GM12873 (cell line): ENCODE data around the gene PRPS1.

Experiments used
- TF ChIP-seq, protein P1 (sequence below): IDR thresholded peaks from 2 replicates; pipeline ENCODE4 v1.5.1; 2012; ENCODE audit warnings: low read depth, mild to moderate bottlenecking, moderate library complexity, low read length, control low read depth; ENCODE audit not compliant: insufficient read depth; ENCODE audit errors: missing control alignments

The PRPS1 gene

DNA sequence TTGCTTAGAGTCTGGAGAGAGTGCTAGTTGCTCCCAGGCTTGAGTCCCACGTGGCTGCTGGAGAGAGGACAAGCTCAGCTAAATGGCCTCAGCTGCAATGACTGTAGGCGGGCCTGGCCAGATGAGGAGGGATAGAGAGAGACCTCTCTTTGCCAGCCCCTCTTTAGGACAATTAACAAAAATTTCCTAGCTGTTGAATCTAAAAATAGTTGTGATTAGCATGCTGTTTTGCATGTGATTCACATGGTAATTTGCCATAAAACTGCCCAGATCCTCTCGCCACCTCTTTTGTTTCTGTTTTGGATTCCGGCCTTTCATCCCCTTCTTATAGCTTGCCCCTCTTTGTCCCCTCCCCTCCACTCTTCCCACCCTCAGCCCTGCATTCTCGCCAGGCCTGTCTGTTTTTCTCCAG lies 28.9 kb upstream of the PRPS1 start:
- TF ChIP-seq, protein P1, sequence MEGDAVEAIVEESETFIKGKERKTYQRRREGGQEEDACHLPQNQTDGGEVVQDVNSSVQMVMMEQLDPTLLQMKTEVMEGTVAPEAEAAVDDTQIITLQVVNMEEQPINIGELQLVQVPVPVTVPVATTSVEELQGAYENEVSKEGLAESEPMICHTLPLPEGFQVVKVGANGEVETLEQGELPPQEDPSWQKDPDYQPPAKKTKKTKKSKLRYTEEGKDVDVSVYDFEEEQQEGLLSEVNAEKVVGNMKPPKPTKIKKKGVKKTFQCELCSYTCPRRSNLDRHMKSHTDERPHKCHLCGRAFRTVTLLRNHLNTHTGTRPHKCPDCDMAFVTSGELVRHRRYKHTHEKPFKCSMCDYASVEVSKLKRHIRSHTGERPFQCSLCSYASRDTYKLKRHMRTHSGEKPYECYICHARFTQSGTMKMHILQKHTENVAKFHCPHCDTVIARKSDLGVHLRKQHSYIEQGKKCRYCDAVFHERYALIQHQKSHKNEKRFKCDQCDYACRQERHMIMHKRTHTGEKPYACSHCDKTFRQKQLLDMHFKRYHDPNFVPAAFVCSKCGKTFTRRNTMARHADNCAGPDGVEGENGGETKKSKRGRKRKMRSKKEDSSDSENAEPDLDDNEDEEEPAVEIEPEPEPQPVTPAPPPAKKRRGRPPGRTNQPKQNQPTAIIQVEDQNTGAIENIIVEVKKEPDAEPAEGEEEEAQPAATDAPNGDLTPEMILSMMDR = no peak

DNA sequence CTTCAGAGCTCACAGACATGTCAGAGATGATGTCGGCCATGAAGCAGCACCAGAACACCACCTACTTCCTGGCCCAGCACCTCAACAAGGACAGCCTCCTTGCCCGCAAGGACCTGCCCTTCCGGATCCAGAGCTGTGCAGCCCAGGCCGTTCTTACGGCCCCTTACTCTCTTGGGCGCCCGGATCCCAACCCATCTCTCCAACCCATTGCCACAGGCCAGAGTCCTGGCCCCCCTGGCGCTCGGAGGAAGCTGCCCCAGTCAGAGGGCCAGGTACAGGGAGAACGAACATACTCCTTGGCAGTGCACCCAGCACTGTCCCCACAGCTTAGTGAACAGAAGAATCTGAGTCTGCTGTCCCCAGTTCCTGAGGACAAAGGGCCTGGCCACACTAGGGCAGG lies 27.9 kb upstream of the PRPS1 start:
- TF ChIP-seq, protein P1 = no peak

DNA sequence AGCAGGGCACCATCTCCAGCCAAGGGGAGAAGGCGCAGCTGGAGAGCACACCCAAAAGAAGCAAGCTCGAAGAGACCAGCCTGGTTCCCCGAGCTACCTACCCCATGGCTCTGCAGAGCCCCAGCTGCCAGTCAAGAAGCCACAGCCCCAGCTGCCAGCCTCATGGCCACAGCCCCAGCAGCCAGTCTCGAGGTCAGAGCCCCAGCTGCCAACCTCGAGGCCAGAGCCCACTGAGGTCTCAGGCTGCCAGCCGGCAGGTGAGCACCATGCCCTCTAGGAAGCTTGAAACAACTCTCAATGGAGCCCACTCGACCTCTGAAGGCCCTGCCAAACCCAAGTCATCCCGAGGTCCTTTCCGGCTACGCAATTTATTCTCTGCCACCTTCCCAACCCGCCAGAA lies 27.0 kb upstream of the PRPS1 start:
- TF ChIP-seq, protein P1 = no peak

DNA sequence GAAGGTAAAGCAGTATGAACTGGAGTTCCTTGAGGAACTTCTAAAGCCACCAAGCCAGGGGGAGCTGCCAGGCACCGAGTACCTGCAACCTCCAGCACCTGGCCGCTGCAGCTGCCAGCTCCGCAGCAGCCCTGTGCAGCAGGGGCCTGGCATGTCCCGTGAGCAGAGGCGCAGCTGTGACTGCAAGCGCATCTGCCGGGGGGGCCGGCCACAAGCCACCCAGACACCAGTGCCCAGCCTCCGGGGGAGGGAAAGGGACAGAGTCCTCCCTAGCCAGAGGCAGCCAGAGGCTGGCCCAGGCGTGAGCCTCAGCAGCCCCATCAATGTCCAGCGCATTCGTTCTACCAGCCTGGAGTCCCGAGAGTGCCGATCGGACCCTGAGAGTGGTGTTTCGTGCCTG lies 26.6 kb upstream of the PRPS1 start:
- TF ChIP-seq, protein P1 = no peak

DNA sequence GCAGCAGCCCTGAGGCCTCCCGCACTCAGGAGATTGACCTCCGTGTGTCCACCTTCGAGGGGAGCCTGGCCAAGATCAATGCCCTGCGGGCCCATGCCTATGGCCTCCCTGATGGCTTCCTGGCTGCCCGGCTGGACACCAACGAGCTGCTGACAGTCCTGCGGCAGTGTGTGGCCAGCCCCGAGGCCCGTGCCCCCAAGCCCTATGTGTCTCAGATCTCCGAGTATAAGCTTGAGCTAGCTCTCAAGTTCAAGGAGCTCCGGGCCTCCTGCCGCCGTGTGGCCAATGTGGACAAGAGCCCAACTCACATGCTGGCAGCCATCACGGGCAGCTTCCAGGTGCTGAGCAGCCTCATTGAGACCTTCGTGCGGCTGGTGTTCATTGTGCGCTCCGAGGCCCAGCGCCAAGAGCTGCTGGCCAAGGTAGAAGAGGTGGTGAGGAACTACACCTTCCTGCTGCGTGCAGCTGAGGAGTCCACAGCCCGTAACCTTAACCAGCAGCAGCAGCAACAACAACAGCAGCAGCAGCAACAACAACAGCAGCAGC lies 25.5 kb upstream of the PRPS1 start:
- TF ChIP-seq, protein P1 = no peak

DNA sequence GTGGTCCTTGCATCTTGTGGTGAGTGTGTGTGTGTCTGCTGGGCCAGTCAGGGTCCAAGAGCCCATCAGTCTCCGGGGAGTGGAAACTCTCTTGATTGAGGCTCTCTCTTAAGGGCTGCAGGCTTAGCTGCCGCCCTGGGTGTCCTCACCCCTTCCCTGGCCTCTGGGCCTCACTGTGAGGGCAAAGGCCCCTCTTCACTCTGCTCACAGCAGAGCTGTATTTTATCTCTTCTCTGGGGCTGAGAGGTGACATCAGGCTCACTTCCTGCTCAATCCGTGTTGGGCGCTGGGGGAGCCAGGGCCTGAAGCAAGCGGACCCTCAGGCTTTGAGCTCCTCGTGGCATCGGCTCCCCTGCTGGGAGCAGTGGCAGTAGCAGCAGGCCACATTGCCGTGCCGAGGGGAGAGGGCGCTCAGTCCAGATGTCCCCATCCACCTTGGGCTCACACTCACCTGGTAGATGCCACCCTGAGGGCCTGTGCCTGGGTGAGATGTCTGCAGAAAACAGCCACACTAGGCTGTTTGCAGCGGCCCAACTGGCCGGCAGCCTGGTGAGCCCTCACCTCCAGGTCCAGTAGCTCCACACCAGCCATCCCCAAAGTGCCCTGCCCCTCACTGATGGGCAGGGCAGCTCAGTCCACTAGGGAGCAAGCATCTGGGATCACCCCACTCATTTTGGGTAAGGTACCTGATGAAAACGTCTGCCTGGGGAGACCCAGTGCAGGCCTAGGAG lies 24.7 kb upstream of the PRPS1 start:
- TF ChIP-seq, protein P1 = no peak

DNA sequence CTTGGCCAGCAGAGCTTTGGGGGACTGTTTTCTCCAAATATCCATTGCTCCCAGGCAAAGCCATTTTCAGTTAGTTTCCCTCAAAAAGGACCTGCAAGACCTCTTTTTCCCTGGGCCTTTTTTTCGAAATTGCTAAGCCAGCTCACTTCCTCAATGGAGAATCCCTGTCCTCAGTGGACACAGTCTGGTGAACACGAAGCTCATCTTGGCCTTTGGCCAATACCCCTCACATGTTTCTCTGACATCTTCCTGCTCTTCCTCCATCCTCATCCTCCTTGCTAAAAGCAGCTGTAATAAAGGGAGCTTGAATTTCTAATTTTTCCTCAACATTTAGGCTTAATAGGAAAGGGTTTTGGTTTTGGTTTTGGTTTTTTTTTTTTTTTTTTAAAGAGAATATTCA lies 17.6 kb upstream of the PRPS1 start:
- TF ChIP-seq, protein P1 = no peak
